Measurements from ENCODE around the gene CCDC91.

DNA sequence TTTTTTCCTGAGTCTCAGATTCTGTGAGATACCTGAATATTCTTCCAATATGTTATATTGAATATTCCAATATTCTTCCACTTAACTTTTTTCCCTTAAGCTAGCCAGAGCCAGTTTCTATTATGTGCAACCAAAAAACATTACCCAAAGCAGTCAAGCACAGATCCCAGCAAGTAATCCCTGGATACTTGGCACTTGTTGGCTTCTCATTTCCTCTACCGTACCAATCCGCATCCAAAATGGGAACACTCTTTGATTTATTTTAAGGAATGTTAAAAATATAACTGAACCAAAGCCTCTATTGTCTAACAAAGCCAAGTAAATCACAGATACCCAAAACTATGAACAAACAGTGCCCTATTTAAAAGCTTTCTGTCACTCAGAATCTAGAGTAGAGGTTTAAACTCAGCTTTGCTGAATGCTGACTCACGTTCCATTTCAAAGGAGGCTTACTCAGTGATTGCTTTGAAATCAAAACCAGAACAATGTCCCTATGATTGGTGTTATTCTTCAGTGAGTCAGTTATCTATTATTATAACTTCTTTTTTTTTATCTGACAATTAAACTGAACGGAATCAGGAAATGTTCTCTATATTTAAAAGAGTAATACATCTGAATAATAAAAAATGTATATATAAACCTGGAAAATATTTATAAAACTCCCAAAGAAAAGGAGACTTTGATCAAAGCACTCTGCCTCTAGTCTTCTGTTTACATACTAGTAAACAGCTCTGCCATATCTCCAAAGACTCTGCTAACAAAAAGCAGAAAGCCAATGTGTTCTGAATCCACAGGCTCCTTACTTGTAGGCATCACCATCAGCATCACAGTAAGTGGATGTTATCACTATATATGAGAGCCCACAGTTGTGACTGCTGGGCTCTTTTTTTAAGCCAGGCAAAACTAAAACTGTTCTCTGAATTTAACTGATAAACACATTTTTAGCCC is 360.8 kb downstream of the CCDC91 start:
- TF ChIP-seq, protein P1, sequence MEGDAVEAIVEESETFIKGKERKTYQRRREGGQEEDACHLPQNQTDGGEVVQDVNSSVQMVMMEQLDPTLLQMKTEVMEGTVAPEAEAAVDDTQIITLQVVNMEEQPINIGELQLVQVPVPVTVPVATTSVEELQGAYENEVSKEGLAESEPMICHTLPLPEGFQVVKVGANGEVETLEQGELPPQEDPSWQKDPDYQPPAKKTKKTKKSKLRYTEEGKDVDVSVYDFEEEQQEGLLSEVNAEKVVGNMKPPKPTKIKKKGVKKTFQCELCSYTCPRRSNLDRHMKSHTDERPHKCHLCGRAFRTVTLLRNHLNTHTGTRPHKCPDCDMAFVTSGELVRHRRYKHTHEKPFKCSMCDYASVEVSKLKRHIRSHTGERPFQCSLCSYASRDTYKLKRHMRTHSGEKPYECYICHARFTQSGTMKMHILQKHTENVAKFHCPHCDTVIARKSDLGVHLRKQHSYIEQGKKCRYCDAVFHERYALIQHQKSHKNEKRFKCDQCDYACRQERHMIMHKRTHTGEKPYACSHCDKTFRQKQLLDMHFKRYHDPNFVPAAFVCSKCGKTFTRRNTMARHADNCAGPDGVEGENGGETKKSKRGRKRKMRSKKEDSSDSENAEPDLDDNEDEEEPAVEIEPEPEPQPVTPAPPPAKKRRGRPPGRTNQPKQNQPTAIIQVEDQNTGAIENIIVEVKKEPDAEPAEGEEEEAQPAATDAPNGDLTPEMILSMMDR (tag by site-specific recombination; IDR thresholded peaks at IDR 0.05), result no peak
- TF ChIP-seq ZNF121 (tag by site-specific recombination; IDR thresholded peaks at IDR 0.05) (no peak), ZNF16 (tag by site-specific recombination; IDR thresholded peaks at IDR 0.05; ENCODE audit: low read depth) (no peak)

All from HEK293 (cell line).